AG04450 (cell line): Measurements from ENCODE around the gene SOWAHB. TPM values are rescaled to one million over a fixed set of nuclear protein-coding genes. Genes with fewer than 3 reads are reported as not detected.

Experiments used
- CTCF ChIA-PET: fragments of 300-600, 350-600 bp; formaldehyde crosslinking; extraction: SDS; loops from one replicate; lab custom pipeline; 2022; ENCODE audit warnings: antibody characterized with exemption, inconsistent platforms; lab: Charles Lee
- POLR2A ChIA-PET: fragments of 350-600 bp; formaldehyde crosslinking; extraction: SDS; loops from one replicate; lab custom pipeline; 2021; ENCODE audit warnings: antibody characterized with exemption, inconsistent platforms; lab: Yijun Ruan, JAX
- DNase-seq: peaks from one replicate; pipeline ENCODE4 v3.0.0-alpha.2; 2011; ENCODE audit warnings: low read depth, low spot score
- H3K27ac ChIP-seq: one replicate; pipeline ENCODE4 v1.5.1; 2012; ENCODE audit warnings: low read depth, low read length, control low read depth
- H3K27me3 ChIP-seq: one replicate; pipeline ENCODE4 v1.6.0; 2012; ENCODE audit warnings: low read length; ENCODE audit not compliant: control insufficient read depth, insufficient read depth
- H3K4me3 ChIP-seq: 2 replicates; pipeline ENCODE4 v1.5.1; 2011; ENCODE audit warnings: mild to moderate bottlenecking, low read depth, low read length, control low read depth
- H3K9me3 ChIP-seq: 2 replicates; pipeline ENCODE4 v1.5.1; 2012; ENCODE audit warnings: low read length; ENCODE audit not compliant: control insufficient read depth, insufficient read depth
- polyA plus RNA-seq: library from polyadenylated mRNA; depleted of rRNA; stranded (reverse); fragments of >200 nt; gene quantifications from 2 replicates; pipeline ENCODE4 v1.2.3, GENCODE V29; 2011
- TF ChIP-seq, protein P1 (sequence below): IDR thresholded peaks from 2 replicates; pipeline ENCODE4 v1.5.1; 2011; ENCODE audit warnings: low read depth, low read length, control low read depth, inconsistent platforms

The SOWAHB gene
- polyA plus RNA-seq, 1 experiment, result not detected

DNA sequence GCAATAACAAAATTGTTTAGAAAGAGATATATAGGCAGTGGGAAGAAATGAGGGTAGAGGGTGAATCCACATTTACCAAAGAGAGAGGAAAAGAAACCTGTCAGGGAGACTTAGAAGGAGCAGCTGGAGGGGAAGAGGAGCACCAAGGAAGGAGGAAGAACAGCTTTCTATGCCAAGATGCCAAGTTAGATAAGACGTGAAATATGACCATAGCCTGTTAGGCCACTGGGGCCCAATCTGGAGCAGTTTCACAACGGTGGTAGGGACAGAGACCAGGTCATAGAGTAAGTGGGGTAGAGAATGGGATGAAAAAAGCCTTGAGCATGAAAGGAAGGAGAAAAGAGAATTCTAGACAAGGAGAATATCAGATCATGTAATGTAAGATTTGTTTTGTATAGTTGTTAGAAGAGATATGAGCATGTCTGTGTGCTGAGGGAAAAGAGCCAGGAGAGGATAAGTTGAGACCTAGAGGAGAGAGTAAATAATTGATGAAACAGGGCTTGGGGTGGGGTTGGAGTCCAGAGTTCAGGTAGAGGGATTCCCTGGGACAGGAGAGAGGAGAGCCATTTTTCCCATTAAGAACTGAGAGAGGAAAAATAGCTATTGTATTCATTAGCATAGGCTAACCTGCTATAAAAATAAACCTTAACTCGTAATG lies 4.4 kb upstream of the SOWAHB start:
- Histone ChIP-seq H3K4me3 (no peak overlapping the region), H3K27ac (no peak overlapping the region), H3K9me3 (peaks cover 6% of the 10 kb centered on the region; the same call in 1 of the 2 replicates), H3K27me3 (peaks cover 18% of the 10 kb centered on the region)
- DNase-seq, result no peak
- CTCF ChIA-PET, result no interaction called here
- TF ChIP-seq, protein P1, sequence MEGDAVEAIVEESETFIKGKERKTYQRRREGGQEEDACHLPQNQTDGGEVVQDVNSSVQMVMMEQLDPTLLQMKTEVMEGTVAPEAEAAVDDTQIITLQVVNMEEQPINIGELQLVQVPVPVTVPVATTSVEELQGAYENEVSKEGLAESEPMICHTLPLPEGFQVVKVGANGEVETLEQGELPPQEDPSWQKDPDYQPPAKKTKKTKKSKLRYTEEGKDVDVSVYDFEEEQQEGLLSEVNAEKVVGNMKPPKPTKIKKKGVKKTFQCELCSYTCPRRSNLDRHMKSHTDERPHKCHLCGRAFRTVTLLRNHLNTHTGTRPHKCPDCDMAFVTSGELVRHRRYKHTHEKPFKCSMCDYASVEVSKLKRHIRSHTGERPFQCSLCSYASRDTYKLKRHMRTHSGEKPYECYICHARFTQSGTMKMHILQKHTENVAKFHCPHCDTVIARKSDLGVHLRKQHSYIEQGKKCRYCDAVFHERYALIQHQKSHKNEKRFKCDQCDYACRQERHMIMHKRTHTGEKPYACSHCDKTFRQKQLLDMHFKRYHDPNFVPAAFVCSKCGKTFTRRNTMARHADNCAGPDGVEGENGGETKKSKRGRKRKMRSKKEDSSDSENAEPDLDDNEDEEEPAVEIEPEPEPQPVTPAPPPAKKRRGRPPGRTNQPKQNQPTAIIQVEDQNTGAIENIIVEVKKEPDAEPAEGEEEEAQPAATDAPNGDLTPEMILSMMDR, result no peak
- POLR2A ChIA-PET, result no interaction called here

GRCh38 chr4:76898949-76899645 lies 1.2 kb upstream of the SOWAHB start:
- Histone ChIP-seq H3K4me3 (no peak overlapping the region), H3K27me3 (peaks cover 40% of the 10 kb centered on the region), H3K27ac (no peak overlapping the region), H3K9me3 (no peaks in the 10 kb centered on the region; the same call in 1 of the 2 replicates)
- POLR2A ChIA-PET, result interaction anchor here (0.6 kb wide), 2 partner anchors 11 to 174 kb away, joined by 3 read pairs; no protein-coding TSS in a partner anchor
- DNase-seq, result no peak
- TF ChIP-seq, protein P1, result no peak
- CTCF ChIA-PET, result interaction anchor here (0.8 kb wide), 1 partner anchor 11 kb away, joined by 3 read pairs; no protein-coding TSS in a partner anchor

DNA sequence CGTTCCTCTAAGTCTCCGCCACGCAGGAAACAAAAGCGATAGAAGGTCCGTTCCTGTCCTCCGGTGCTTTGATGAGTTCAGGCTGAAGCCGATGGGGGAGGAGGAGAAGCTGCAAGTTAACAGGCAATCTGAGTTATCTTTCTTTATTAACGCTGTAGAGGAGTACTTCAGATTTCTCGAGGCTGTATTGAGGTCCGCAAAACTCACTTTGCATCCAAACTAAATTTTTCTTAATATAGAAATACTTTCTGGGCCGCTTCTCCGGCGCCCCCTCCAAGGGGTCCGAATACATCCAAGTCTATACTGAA lies 395 bp upstream of the SOWAHB start:
- CTCF ChIA-PET, result no interaction called here
- POLR2A ChIA-PET, result interaction anchor here (0.6 kb wide), 1 partner anchor 11 kb away, joined by 3 read pairs; no protein-coding TSS in a partner anchor
- H3K27me3 ChIP-seq, result peaks cover 40% of the 10 kb centered on the region

DNA sequence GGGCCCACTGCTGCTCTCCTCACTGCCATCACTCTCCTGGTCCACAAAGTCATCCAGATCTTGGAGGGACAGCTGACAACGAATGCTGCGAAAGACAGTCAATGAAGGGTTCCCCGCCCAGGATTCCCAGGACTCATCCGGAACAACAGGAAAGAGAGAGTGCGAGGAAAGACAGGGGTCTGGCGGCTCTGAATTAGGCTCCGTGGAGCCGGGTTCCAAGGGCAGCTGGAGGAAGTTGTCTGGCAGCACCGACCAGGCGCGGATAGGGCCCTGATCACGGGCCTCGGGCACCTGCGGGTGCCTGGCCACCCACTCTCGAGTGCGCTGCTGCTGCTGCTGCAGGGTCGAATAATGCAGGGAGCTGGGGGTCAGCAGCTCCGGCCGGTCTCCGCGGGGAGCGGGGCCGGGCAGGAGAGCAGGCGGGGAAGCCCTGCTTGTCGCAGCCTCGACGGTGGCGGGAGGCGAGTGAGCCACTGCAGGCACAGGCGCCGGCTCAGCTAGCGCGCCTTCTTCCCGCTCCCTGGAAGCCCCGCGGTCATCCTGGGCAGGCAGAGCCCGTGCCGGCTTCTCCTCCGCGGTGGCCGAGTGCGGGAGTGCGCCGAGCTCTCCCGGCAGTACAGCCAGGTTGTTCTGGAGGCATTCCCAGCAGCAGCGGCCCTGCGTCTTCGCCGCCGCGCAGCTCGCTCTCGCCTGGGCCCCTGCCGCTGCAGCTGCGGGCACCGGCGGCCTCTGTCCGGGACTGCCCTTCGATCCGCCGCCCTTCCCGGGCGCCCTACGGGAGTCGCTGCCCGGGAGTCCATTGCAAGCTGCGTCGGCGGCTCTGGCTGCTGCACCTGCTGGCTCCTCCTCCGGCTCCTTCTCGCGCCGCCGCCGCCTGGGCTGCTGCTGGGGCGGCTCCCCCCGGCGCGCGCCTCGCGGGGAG lies 1.1 kb downstream of the SOWAHB start:
- ChIA-PET POLR2A (interaction anchor here (0.7 kb wide), 1 partner anchor 84 kb away, joined by 3 read pairs; no protein-coding TSS in a partner anchor), CTCF (interaction anchor here (0.7 kb wide), 1 partner anchor 139 kb away, joined by 3 read pairs; no protein-coding TSS in a partner anchor)
- Histone ChIP-seq H3K27ac (no peak overlapping the region), H3K9me3 (no peaks in the 10 kb centered on the region; the same call in 1 of the 2 replicates), H3K27me3 (peaks cover 44% of the 10 kb centered on the region), H3K4me3 (peak overlapping the region; percentile 48)
- TF ChIP-seq, protein P1, result no peak
- DNase-seq, result no peak

More for the DNA sequence above, 395 bp upstream of the SOWAHB start:
- no peak overlapping the region for H3K27ac ChIP-seq
- TF ChIP-seq, protein P1, result no peak
- H3K9me3 ChIP-seq, result no peaks in the 10 kb centered on the region; the same call in 1 of the 2 replicates
- peak overlapping the region; percentile 48 for H3K4me3 ChIP-seq
- no peak for DNase-seq
